Dedifferentiated amniotic fluid mesenchymal stem cell (primary cell): Measurements from ENCODE around the gene MYADML2.
A peak's percentile ranks its signal among the peaks of the same experiment; 100 is the strongest.
"Not testable (repeated sequence)": the region's sequence is repeated elsewhere in the genome, so short reads cannot be mapped to it uniquely, and the experiment has no call there.

Experiments used
- DNase-seq: peaks from one replicate; pipeline ENCODE4 v3.0.0-alpha.2; 2016; ENCODE audit errors: extremely low spot score

MYADML2 gene, protein sequence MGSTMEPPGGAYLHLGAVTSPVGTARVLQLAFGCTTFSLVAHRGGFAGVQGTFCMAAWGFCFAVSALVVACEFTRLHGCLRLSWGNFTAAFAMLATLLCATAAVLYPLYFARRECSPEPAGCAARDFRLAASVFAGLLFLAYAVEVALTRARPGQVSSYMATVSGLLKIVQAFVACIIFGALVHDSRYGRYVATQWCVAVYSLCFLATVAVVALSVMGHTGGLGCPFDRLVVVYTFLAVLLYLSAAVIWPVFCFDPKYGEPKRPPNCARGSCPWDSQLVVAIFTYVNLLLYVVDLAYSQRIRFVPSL

DNA sequence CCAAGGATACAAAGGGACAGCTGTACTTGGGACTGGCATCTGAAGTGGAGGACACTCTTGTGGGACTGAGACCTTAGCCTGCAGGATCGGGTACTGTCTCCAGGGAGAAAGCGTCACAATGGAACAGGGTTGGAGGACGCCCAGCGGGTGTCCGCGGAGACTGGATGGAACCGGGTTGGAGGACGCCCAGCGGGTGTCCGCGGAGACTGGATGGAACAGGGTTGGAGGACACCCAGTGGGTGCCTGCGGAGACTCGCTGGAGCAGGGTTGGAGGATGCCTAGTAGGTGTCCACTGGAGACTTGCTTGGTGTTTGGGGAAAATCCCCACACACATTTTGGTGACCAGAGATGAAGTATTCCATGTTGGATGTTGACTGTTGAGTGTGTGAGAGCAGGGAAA, at the start of gene MYADML2:
Gene MYADML2, minus strand, starts transcription at position 45 of the 400 bp plus-strand sequence. CDS start 5,492 bp downstream, outside the sequence.
- no peak for DNase-seq

DNA sequence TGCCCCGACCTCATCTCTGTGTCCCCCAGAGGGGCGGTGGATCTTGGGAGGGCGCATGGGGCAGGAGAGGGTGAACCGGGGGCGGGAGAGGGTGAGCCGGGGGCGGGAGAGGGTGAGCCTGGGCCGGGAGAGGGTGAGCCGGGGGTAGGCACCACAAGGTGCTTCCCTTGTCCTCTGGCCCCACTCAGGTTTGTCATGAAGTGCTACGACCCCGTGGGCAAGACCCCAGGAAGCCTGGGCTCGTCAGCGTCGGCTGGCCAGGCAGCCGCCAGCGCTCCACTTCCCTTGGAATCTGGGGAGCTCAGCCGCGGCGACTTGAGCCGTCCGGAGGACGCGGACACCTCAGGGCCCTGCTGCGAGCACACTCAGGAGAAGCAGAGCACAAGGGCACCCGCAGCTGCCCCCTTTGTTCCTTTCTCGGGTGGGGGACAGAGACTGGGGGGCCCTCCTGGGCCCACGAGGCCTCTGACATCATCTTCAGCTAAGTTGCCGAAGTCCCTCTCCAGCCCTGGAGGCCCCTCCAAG, 49.3 kb upstream of the MYADML2 start:
- DNase-seq: no peak

DNA sequence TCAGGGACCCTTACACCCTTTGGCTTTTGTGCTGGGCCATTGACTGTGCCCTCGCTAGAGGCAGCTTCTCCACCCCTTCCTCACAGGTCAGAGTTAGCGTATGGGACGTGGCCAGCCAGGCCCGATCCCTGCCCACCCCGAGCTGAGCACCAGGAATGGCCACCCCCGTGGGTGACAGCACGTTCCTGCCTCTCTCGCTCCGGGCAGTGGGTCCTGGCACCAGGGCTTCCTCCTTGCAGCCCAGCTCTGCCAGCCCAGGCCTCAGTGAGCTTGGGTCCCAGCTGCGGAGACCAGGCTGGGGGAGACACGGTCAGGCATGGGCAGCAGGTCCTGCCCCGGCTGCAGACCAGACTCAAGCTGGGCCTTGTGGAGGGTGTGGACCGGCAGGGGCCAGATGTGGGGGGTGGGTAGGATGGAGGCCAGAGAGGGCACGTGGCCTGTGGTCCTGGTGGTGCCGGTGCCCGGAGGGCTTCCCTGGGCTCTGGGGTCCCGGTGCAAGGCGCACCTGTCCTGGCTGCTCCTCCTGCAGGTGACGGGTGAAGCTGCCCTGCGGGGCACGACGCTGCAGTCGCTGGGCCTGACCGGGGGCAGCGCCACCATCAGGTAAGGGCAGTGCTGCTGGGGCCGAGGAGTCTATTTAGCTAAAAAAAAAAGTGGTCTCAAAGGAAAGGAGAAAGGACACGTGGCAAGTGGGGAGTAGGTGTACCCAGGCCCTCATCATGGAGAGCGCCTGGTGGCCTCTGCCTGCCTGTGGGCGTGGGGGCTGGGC, 48.6 kb upstream of the MYADML2 start:
- DNase-seq: no peak

DNA sequence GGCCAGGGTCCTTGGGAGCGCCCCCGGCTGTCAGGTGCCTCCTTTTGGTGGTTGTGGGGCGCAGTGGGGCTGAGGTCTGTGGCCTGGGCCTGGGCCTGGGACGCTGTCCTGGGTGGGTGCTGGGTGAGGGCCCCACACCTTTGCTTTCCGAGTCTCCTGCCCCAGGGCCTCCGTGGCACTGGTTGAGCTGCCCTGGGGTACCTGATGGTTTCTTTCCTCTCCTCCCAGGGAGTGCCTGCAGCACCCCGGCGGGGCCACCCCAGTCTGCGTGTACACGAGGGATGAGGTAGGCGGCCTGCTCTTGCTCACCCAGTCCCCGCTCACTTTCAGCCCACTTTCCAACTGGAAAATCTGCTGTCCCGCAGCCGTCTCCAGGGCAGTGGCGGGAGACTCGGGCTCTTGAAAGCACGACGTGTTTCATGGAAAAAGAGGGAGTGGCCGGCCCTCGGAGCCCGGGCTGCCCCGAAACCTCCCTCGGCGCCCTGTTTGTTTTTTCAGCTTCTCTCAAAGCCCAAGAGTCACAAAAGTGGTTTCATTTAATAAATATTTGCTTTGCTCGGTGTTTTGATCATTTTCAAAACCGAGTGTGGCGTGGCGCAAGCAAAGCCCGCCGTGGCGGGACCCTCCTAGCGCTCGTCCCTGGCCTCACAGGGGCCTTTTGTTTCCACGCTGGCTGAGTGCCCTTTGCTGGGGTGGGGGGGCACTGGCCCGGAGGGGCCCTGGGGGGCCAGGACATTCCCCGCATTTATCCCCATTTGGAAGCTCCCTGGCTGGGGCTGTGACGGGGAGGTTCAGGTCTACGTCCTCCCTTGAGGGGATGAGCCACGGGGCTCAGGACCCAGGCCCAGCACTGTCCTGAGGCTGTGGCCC, 47.8 kb upstream of the MYADML2 start:
- DNase-seq: no peak

DNA sequence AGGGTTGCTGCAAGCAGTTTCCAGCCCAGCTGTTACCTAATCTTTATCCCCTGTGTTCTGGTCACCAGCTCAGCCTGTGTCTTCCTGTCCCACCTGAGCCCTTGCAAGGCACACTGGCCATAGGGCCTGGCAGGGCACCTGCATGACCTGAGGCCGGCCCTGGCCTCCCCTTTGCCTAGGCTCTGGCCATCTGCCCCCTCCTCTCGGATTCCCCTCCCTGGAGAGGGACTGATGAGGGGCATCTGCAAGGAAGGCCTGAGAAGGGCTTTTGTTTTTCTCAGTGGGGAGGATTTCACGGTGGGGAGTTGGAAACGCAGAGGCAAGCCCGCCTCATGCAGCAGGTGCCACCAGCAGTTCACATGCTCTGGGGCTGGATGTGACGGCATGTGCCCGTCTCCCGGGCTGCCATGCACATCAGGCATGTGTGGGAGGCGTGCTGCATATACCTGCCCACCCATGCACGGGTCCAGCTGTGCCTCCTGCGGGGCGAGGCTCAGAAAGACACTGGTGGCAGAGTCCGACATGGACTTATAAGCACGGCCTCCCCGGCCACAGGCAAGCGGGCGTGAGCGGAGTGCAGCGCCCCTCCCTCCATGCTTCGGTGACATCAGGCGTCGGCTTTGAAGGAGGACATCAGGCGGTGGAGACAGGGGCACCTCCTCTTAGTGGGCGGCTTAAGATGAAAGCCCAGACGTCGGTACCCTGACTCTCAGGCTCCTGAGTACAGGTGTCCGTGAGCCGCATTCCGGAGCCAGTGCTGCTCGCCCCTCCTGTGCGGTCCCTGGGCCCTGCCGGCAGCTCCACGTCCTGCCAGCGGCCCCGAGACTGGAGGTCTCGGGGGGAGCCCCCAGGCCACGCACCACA, 46.9 kb upstream of the MYADML2 start:
- DNase-seq: no peak

DNA sequence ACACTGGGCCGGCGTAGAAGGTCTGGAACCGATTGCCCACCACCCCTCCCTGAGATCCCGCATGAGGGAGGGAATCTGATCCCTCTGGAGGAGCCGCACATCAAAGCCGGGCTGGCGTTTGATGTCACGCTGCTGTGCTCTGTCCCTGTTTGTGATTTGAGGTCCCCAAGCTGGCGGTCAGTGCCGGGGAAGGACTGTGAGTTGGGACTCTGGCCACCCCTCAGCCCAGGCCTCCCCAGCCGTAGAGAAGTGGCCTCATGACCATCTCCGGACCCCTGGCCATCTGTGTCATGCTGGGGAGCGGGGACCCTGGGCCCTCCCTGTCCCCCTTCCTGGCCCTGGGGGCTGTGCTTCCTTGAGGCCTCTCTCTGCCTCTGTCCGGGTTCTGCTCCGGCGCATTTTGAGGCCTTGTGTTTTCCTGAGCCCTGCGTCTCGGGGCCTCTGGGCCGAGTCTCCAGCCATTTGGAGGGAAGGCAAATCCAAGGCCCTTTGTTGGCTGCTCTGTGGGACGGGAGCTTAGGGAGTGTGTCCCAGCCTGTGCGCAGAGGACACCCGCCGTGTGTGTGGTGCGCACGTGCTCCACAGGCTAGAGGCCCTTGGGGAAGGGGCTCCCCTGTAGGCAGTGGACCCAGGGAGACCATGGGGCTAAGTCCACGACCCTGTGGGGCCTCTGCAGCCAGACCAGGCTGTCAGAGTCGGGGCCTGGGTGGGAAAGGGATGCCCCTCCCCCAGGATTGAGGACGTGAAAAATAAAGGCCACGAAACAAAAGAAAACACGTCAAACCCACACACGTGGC, 45.5 kb upstream of the MYADML2 start:
- DNase-seq: no peak

DNA sequence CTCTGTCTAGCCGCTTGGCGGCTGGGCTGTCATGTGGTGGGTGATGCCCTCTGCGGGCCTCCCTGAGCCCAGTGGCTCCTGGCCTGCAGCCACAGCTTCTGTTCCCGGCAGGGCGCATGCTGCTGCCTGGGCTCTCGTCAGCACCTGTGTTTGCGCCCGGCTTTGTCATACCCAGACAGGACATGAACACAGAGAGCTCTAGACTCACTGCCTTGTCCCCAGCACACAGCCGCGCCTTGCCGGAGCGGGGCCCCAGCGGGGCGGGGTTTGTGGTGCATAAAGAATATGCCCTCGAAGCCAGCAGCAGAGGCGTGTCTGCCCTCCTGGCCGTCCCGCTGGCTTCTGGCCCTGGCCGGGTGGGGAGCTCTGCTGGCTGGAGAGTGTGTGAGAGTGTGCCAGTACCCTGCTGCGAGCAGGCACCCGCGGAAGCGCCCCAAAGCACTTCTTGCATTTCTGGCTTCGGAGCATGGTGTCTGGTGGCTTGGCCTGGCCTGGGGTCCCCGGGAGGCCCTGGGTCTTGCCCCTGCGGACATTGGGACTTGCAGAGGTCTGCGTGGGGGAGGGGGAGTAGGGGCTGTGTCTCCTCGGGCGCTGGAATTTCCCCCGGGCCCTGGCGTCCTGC, 44.8 kb upstream of the MYADML2 start:
- peak; percentile 63 for DNase-seq

DNA sequence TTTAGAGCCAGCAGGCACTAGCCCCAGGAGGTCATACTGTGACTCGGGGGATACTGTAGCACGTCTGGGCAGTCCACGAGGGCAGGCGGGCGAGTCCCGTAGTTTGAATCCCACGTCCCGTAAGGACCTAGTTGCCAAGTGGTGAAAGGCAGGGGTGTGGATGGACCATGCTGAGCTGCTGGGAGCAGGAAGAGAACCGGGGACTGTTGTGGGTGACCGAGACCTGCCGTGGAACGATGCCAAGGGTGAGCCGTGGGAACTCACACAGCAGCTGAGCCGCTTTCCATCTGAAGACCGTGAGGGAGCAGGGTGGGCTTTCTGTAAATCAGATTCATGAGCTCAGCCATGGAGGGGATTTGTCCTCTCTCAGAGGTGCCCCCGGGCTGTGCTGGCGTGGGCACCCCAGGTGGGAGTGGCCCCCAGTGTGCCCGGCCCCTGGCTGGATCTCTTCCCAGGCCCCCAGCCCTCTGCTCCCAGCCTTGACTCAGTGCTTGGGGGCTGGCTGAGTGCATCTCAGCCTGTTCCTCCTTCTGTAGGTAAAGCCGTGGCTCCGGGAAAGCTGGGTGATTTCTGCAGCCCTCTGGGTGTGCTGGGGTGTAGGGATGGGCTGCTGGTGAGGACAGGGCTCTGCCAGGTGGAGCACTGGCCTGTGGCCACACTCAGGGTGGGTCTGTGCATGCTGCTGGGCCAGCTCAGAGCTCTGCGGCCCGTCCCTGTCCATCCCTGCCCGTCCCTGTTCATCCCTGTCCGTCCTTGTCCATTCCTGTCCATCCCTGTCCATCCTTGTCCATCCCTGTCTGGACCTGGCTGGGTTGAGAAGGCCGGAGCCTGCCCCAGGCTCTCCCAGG, 44.0 kb upstream of the MYADML2 start:
- no peak for DNase-seq

DNA sequence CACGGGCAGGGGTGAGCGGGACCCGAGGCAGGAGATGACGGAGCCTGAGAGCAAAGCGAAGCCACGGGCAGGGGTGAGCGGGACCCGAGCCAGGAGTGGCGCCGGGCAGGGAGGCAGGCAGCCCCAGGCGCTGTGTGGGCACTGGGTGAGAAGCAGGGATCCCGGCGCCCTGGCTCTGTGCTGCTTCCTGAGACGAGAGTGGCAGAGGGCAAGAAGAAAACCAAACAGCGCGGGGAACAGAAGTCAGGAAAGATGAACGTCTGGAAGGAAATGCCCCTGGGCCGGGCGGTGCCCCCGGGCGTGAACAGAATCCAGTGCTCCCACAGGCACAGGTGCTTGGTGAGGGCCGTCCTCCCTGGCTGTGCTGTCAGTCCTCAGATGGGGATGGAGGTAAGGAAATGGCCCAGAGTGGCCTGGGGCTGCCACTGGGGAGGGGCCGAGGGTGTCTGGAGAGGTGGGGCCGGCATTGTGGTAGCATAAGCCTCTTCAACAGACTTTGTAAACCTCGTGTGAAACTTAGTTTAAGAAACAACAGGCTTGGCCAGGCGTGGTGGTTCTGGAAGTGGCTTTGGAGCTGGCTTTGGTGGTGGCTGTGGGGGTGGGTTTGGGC, 40.2 kb upstream of the MYADML2 start:
- no peak for DNase-seq

DNA sequence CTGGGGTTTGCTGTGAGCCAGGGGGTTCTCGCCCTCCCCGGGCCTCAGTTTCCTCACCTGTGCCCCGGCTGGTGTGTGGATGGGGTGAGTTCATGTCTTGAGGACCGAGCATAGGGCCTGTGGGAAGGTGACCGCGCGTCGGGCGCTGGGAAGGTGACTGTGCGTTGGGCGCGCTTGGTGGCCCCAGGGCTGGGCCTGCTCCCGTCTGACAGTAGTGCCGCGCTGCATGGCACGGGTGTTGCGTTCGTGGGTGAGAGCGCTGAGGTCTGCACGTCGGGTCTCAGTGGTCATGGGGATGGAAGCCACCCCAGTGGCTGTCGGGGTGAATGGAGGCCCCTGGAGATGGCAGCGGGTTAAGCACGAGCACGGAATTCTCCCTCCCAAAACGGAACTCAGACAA, 39.6 kb upstream of the MYADML2 start:
- DNase-seq: no peak

DNA sequence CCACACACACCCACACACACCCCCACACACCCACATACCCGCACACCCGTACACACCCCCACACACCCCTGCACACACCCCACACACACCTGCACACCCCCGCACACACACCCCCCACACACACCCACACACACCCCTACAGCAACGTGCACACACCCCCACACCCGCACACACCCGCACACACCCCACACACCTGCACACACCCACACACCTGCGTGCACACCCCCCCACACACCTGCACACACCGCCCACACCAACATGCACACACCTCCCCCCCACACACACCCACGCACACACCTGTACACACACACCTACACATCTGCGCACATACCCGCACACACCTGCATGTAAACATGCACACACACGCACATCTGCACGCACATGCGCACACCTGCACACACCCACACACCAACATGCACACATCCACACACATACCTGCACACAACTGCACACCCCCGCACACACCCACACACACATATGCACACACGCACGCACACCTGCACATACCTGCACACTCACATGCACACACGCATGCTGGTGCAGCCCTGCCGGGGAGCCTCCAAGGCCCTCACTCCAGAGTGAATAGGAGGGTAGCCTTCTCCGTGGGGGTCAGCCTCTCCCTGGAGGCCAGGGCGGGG, 37.9 kb upstream of the MYADML2 start:
- no peak for DNase-seq

DNA sequence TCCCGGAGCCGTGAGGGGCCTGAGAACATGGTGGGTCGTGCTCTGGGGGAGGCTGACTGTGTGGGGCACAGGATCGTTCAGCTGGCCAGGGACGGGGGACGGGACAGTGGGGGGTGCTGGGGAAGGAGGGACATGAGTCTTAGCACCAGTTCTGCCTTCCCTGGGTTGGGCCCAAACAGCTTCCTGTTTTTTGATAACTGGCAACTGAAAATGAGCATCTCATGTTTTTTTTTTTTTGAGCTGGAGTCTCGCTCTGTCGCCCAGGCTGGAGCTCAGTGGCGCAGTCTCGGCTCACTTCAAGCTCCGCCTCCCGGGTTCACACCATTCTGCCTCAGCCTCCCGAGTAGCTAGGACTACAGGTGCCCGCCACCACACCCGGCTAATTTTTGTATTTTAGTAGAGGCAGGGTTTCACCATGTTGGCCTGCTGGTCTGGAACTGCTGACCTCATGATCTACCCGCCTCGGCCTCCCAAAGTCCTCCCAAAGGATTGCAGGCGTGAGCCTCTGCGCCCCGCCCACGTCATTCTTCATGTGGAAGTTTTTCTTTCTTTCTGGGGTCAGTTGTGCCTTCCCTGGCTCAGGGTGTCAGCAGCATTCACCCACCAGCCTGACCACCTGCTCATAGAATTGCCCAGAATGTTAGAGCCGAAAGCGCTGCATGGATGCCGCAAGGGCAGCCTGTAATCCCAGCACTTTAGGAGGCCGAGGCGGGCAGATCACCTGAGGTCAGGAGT, 36.8 kb upstream of the MYADML2 start:
- no peak for DNase-seq

DNA sequence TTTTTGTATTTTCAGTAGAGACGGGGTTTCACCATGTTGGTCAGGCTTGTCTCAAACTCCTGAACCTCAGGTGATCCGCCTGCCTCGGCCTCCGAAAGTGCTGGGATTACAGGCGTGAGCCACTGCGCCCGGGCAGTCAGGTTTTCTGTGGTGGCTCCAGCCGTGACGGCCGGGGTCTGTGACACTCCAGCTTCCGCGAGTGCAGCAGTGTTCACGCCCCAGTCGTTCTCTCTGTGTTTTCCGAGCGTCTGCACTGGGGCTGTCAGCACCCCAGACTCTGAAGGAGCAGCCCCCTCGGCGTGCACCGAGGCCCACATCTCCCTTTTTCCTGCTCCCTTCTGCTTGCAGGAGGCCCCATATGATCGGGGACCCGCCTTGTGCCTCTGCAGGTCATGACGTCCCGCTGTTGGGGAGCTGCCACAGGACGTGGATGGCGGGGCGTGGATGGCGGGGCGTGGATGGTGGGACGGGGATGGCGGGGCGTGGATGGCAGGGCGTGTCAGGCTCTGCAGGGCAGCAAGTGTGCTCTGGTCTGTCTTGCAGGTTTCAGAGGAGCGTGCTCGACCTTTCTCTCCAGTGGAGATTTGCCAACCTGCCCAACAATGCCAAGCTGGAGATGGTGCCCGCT, 36.1 kb upstream of the MYADML2 start:
- no peak for DNase-seq

DNA sequence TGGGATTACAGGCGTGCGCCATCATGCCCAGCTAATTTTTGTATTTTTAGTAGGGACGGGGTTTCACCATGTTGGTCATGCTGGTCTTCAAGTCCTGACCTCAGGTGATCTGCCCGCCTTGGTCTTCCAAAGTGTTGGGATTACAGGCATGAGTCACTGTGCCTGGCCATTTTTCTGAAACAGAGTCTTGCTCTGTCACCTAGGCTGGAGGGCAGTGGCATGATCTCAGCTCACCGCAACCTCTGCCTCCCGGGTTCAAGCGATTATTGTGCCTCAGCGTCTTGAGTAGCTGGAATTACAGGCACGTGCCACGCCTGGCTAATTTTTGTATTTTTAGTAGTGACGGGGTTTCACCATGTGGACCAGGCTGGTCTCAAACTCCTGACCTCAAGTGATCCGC, 34.5 kb upstream of the MYADML2 start:
- not testable (repeated sequence) for DNase-seq

DNA sequence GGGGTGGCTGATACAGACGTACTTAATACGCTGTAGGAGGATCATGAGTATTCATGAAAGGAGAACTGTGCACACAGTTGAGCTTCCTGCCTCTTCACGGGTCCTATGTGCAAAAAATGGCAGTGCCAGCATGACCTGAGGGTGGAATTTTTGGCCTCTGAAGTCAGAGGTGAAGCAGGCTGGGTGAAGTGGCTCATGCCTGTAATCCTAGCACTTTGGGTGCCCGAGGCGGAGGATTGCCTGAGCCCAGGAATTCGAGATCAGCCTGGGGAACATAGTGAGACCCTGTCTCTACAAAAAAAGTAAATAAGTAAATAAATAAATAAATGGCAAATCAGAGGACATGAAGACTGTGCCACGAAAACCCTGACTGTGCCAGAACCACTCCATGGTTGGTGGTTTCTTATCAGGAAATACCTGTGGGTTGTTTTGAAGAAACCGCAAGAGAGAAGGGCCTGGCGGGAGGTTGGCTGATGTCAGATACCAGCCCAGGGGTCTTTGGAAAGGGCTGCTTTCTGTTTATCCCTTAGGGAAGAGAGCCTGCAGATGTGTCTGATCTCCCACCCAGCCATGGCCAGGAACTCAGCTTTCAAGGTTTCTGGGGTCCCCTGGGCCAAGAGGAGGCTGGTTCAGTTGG, 33.8 kb upstream of the MYADML2 start:
- no peak for DNase-seq

DNA sequence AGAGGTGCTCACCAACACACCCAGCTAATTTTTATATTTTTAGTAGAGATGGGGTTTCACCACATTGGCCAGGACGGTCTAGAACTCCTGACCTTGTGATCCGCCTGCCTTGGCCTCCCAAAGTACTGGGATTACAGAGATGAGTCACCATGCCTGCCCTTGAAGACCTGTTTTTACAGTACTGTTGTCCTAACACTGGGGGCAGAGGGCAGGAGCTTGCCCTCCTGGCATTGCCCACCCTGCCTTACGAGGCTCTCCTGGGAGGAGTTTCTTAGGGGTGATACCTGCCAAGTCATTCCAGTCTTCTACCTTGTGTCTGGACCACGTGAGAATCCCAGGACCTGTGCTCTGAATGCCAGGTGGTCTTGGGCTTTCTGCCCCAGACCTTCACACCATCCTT, 33.1 kb upstream of the MYADML2 start:
- no peak for DNase-seq
